Mesothelial cell of epicardium (in vitro differentiated cells): Measurements from ENCODE around the gene ARID2. TPM values are rescaled to one million over a fixed set of nuclear protein-coding genes. Genes with fewer than 3 reads are reported as not detected.

Experiments used
- DNase-seq, 2 experiments: peaks; one replicate each; pipeline ENCODE4 v3.0.0; 2021; ENCODE audit warnings: low spot score in 2 of 2; ENCODE audit not compliant: unreplicated experiment in 2 of 2
- H3K27ac Mint-ChIP-seq: 2 replicates; pipeline ENCODE4 v1.8.0; 2021; ENCODE audit warnings: mixed read lengths
- H3K27me3 Mint-ChIP-seq: 2 replicates; pipeline ENCODE4 v1.8.0; 2021; ENCODE audit warnings: low read depth, mixed read lengths
- H3K36me3 Mint-ChIP-seq: 2 replicates; pipeline ENCODE4 v1.8.0; 2021; ENCODE audit warnings: mixed read lengths
- H3K4me1 Mint-ChIP-seq: 2 replicates; pipeline ENCODE4 v1.8.0; 2021; ENCODE audit warnings: mixed read lengths
- H3K4me3 Mint-ChIP-seq: 2 replicates; pipeline ENCODE4 v1.8.0; 2021; ENCODE audit warnings: mild to moderate bottlenecking, moderate library complexity, mixed read lengths
- H3K9me3 Mint-ChIP-seq: 2 replicates; pipeline ENCODE4 v1.8.0; 2021; ENCODE audit warnings: mixed read lengths
- CTCF ChIP-seq: fragments of 200-600 bp; sonication (generic); IDR thresholded peaks from one replicate; pipeline ENCODE4 v1.5.0; 2021; ENCODE audit warnings: antibody characterized with exemption; ENCODE audit not compliant: unreplicated experiment
- total RNA-seq: library from RNA; stranded (reverse); gene quantifications from 3 replicates; pipeline ENCODE4 v1.2.1, GENCODE V29; 2021

The ARID2 gene
- total RNA-seq, 1 donor from 2014 or later: 67.1 TPM

- peak overlapping the region; percentile 27 for H3K27ac Mint-ChIP-seq
- no peaks in the 10 kb centered on the region for H3K4me1 Mint-ChIP-seq
- no peak for DNase-seq
- peaks cover 54% of the 10 kb centered on the region for H3K36me3 Mint-ChIP-seq
- no peak for TF ChIP-seq CTCF
- H3K27me3 Mint-ChIP-seq: no peaks in the 10 kb centered on the region
- peaks cover 13% of the 10 kb centered on the region for H3K9me3 Mint-ChIP-seq
- no peak overlapping the region for H3K4me3 Mint-ChIP-seq
Measured at GRCh38 chr12:45872446-45872845, 142.9 kb downstream of the ARID2 start.

GRCh38 chr12:45877069-45877468 is 147.6 kb downstream of the ARID2 start:
- peaks cover 13% of the 10 kb centered on the region for H3K9me3 Mint-ChIP-seq
- H3K4me3 Mint-ChIP-seq: no peak overlapping the region
- H3K27me3 Mint-ChIP-seq: no peaks in the 10 kb centered on the region
- H3K27ac Mint-ChIP-seq: no peak overlapping the region
- H3K36me3 Mint-ChIP-seq: peaks cover 58% of the 10 kb centered on the region
- peaks cover 18% of the 10 kb centered on the region for H3K4me1 Mint-ChIP-seq
- TF ChIP-seq CTCF: no peak
- DNase-seq: no peak

- Mint-ChIP-seq H3K9me3 (peaks cover 13% of the 10 kb centered on the region), H3K27me3 (no peaks in the 10 kb centered on the region), H3K4me1 (peaks cover 18% of the 10 kb centered on the region), H3K36me3 (peaks cover 53% of the 10 kb centered on the region), H3K27ac (peak overlapping the region; percentile 75), H3K4me3 (no peak overlapping the region)
- DNase-seq: no peak
- no peak for TF ChIP-seq CTCF
Measured at GRCh38 chr12:45878630-45879255, 149.2 kb downstream of the ARID2 start.

- no peak for TF ChIP-seq CTCF
- Mint-ChIP-seq H3K4me1 (peaks cover 18% of the 10 kb centered on the region), H3K9me3 (peaks cover 11% of the 10 kb centered on the region), H3K4me3 (no peak overlapping the region), H3K27ac (peak overlapping the region; percentile 75), H3K27me3 (no peaks in the 10 kb centered on the region), H3K36me3 (peaks cover 46% of the 10 kb centered on the region)
- no peak for DNase-seq
Measured at GRCh38 chr12:45879363-45879895, 149.9 kb downstream of the ARID2 start.

- Mint-ChIP-seq H3K9me3 (peaks cover 6% of the 10 kb centered on the region), H3K27me3 (no peaks in the 10 kb centered on the region), H3K4me1 (peaks cover 18% of the 10 kb centered on the region), H3K36me3 (peaks cover 41% of the 10 kb centered on the region), H3K27ac (no peak overlapping the region), H3K4me3 (no peak overlapping the region)
- DNase-seq: no peak
- no peak for TF ChIP-seq CTCF
Measured at GRCh38 chr12:45880533-45880932, 151.0 kb downstream of the ARID2 start.

GRCh38 chr12:45883187-45883586 is 153.7 kb downstream of the ARID2 start:
- TF ChIP-seq CTCF: no peak
- no peak overlapping the region for H3K4me3 Mint-ChIP-seq
- H3K4me1 Mint-ChIP-seq: peaks cover 19% of the 10 kb centered on the region
- H3K9me3 Mint-ChIP-seq: no peaks in the 10 kb centered on the region
- no peaks in the 10 kb centered on the region for H3K27me3 Mint-ChIP-seq
- H3K27ac Mint-ChIP-seq: no peak overlapping the region
- peaks cover 36% of the 10 kb centered on the region for H3K36me3 Mint-ChIP-seq
- DNase-seq: no peak
